Chondrocyte (in vitro differentiated cells): Measurements from ENCODE around the gene PTPN11. TPM values are rescaled to one million over a fixed set of nuclear protein-coding genes. Genes with fewer than 3 reads are reported as not detected.
A peak's percentile ranks its signal among the peaks of the same experiment; 100 is the strongest.
"Not testable (repeated sequence)": the region's sequence is repeated elsewhere in the genome, so short reads cannot be mapped to it uniquely, and the experiment has no call there.

Experiments used
- DNase-seq: peaks from one replicate; pipeline ENCODE4 v3.0.0; 2021; ENCODE audit warnings: mixed read lengths, low spot score
- H3K27ac Mint-ChIP-seq: one replicate; pipeline ENCODE4 v1.8.0; 2021; ENCODE audit warnings: mild to moderate bottlenecking, moderate library complexity, mixed read lengths; ENCODE audit not compliant: unreplicated experiment
- H3K27me3 Mint-ChIP-seq: 2 replicates; pipeline ENCODE4 v1.8.0; 2021; ENCODE audit warnings: low read depth, mixed read lengths
- H3K36me3 Mint-ChIP-seq: 2 replicates; pipeline ENCODE4 v1.8.0; 2021; ENCODE audit warnings: low read depth, mixed read lengths
- H3K4me1 Mint-ChIP-seq: 2 replicates; pipeline ENCODE4 v1.8.0; 2021; ENCODE audit warnings: low read depth, mild to moderate bottlenecking, mixed read lengths
- H3K4me3 Mint-ChIP-seq: one replicate; pipeline ENCODE4 v1.8.0; 2021; ENCODE audit warnings: mild to moderate bottlenecking, moderate library complexity, mixed read lengths; ENCODE audit not compliant: unreplicated experiment
- H3K9me3 Mint-ChIP-seq: 2 replicates; pipeline ENCODE4 v1.8.0; 2021; ENCODE audit warnings: low read depth, mixed read lengths
- CTCF ChIP-seq: fragments of 200-600 bp; sonication (generic); IDR thresholded peaks from 2 replicates; pipeline ENCODE4 v1.5.0; 2021; ENCODE audit warnings: antibody characterized with exemption, mild to moderate bottlenecking, moderate library complexity
- total RNA-seq: library from RNA; stranded (reverse); gene quantifications from 3 replicates; pipeline ENCODE4 v1.2.1, GENCODE V29; 2021

The PTPN11 gene
- total RNA-seq, 1 donor from 2014 or later: 141 TPM

- Mint-ChIP-seq H3K36me3 (no peaks in the 10 kb centered on the region), H3K9me3 (no peaks in the 10 kb centered on the region), H3K27me3 (no peaks in the 10 kb centered on the region), H3K27ac (no peak overlapping the region), H3K4me1 (peaks cover 12% of the 10 kb centered on the region), H3K4me3 (no peak overlapping the region)
- no peak for DNase-seq
- TF ChIP-seq CTCF: no peak
Measured at GRCh38 chr12:112413855-112414625, 4.7 kb upstream of the PTPN11 start.

- H3K4me1 Mint-ChIP-seq: peaks cover 21% of the 10 kb centered on the region
Measured at GRCh38 chr12:112415457-112415856, 3.3 kb upstream of the PTPN11 start.

GRCh38 chr12:112418273-112418607, 507 bp upstream of the PTPN11 start:
- Mint-ChIP-seq H3K4me3 (peak overlapping the region; percentile 90), H3K4me1 (peaks cover 39% of the 10 kb centered on the region), H3K9me3 (no peaks in the 10 kb centered on the region), H3K36me3 (no peaks in the 10 kb centered on the region), H3K27ac (peak overlapping the region; percentile 91), H3K27me3 (no peaks in the 10 kb centered on the region)
- TF ChIP-seq CTCF: no peak
- no peak for DNase-seq

More at GRCh38 chr12:112415457-112415856, 3.3 kb upstream of the PTPN11 start:
- H3K4me3 Mint-ChIP-seq, H3K27me3 Mint-ChIP-seq, H3K36me3 Mint-ChIP-seq, H3K27ac Mint-ChIP-seq, H3K9me3 Mint-ChIP-seq, DNase-seq: not testable (repeated sequence)

- Mint-ChIP-seq H3K4me3 (peak overlapping the region; percentile 94), H3K36me3 (no peaks in the 10 kb centered on the region), H3K27me3 (no peaks in the 10 kb centered on the region), H3K9me3 (no peaks in the 10 kb centered on the region), H3K4me1 (peaks cover 45% of the 10 kb centered on the region), H3K27ac (peak overlapping the region; percentile 99)
- TF ChIP-seq CTCF: peak; percentile 58
- no peak for DNase-seq
Measured at GRCh38 chr12:112419297-112420133, 768 bp downstream of the PTPN11 start.

- no peaks in the 10 kb centered on the region for H3K27me3 Mint-ChIP-seq
- peak overlapping the region; percentile 85 for H3K27ac Mint-ChIP-seq
- no peaks in the 10 kb centered on the region for H3K9me3 Mint-ChIP-seq
- no peaks in the 10 kb centered on the region for H3K36me3 Mint-ChIP-seq
- TF ChIP-seq CTCF: no peak
- peak overlapping the region; percentile 94 for H3K4me3 Mint-ChIP-seq
- no peak for DNase-seq
- H3K4me1 Mint-ChIP-seq: peaks cover 45% of the 10 kb centered on the region
Measured at GRCh38 chr12:112420740-112421139, 2.0 kb downstream of the PTPN11 start.
